ENCODE data around the gene CBX8.

GRCh38 chr17:79804856-79805696, 8.2 kb upstream of the CBX8 start:
- TF ChIP-seq, protein P1, sequence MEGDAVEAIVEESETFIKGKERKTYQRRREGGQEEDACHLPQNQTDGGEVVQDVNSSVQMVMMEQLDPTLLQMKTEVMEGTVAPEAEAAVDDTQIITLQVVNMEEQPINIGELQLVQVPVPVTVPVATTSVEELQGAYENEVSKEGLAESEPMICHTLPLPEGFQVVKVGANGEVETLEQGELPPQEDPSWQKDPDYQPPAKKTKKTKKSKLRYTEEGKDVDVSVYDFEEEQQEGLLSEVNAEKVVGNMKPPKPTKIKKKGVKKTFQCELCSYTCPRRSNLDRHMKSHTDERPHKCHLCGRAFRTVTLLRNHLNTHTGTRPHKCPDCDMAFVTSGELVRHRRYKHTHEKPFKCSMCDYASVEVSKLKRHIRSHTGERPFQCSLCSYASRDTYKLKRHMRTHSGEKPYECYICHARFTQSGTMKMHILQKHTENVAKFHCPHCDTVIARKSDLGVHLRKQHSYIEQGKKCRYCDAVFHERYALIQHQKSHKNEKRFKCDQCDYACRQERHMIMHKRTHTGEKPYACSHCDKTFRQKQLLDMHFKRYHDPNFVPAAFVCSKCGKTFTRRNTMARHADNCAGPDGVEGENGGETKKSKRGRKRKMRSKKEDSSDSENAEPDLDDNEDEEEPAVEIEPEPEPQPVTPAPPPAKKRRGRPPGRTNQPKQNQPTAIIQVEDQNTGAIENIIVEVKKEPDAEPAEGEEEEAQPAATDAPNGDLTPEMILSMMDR (IDR thresholded peaks at IDR 0.05) = no peak
- no peak for TF ChIP-seq POLR2AphosphoS5 (IDR thresholded peaks at IDR 0.05)

All from prostate gland (tissue), 2 donors.